Fibroblast of pulmonary artery (primary cell): ENCODE measurements around the gene MRPL9.
"Not testable (repeated sequence)": the region's sequence is repeated elsewhere in the genome, so short reads cannot be mapped to it uniquely, and the experiment has no call there.

ENCODE experiments used
- DNase-seq: peaks from one replicate; pipeline ENCODE4 v3.0.0-alpha.2; 2010; ENCODE audit warnings: low read depth
- H3K4me3 ChIP-seq: replicated peaks from 2 replicates; pipeline ENCODE4 v1.5.1; 2011; ENCODE audit warnings: low read depth, mild to moderate bottlenecking, control low read depth, low read length, moderate library complexity
- TF ChIP-seq, protein P1 (sequence below): IDR thresholded peaks from 2 replicates; pipeline ENCODE4 v1.5.1; 2011; ENCODE audit warnings: mild to moderate bottlenecking, control low read depth, low read length, inconsistent platforms; ENCODE audit errors: missing control alignments

MRPL9 gene

DNA sequence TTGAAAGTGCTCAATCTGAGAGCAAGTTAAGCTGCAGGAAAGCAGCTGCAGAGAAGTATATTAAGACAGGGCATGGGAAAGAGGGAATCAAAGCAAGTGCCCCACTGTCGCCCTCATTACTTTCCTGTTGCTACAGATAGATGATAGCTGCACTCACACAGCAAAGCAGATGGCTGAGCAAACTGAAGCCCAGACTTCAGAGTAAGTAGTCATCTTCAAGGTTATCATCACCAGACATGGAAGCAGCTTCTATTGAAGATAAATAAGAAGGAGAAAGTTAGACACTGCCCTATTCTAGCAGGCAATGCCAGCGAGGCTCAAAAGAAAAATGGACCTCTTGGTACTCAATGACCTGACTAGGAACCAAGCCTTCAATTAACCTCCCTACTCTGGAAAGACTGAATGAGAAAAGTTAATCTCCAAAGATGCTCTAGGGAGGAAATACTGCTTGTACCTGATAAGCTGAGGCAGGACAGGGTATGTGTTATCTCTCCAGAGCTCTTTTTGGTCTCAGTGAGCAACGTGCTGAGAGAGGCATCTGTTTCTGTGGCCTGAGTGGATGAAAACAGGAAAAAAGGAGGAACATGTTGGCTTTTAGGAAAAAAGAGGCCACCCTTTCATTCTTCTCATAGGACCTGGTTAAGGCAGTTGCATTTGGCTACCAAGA lies 11.1 kb upstream of the MRPL9 start:
- H3K4me3 ChIP-seq, result no peak overlapping the region
- DNase-seq, result no peak
- TF ChIP-seq, protein P1, sequence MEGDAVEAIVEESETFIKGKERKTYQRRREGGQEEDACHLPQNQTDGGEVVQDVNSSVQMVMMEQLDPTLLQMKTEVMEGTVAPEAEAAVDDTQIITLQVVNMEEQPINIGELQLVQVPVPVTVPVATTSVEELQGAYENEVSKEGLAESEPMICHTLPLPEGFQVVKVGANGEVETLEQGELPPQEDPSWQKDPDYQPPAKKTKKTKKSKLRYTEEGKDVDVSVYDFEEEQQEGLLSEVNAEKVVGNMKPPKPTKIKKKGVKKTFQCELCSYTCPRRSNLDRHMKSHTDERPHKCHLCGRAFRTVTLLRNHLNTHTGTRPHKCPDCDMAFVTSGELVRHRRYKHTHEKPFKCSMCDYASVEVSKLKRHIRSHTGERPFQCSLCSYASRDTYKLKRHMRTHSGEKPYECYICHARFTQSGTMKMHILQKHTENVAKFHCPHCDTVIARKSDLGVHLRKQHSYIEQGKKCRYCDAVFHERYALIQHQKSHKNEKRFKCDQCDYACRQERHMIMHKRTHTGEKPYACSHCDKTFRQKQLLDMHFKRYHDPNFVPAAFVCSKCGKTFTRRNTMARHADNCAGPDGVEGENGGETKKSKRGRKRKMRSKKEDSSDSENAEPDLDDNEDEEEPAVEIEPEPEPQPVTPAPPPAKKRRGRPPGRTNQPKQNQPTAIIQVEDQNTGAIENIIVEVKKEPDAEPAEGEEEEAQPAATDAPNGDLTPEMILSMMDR, result no peak

DNA sequence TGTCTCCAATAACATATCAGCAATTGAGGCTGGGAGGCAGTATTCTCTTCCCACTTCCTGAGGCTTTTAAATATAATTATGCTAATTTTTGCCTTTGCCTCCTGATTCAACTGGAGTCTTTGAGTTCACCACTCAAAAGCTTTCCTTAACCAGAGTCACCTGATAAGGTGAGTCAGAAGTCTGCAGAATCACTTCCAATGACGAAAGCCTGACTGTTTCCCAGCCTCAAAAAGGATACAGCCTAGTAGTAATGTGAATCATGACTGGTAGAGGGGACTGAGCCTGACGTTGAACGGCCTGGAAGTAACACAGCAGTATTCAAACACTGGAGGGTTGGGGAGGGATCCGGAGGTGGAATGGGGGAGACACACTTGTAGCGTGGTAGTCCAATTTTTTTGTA lies 10.4 kb upstream of the MRPL9 start:
- DNase-seq, result peak; percentile 47
- TF ChIP-seq, protein P1, result no peak

DNA sequence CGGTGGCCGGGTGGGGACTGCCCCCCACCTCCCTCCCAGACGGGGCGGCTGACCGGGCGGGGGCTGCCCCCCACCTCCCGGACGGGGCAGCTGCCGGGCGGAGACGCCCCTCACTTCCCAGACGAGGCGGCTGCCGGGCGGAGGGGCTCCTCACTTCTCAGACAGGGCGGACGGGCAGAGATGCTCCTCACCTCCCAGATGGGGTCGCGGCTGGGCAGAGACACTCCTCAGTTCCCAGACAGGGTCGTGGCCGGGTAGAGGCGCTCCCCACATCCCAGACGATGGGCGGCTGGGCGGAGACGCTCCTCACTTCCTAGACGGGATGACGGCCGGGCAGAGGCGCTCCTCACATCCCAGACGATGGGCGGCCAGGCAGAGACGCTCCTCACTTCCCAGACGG lies 6.0 kb upstream of the MRPL9 start:
- not testable (repeated sequence) for H3K4me3 ChIP-seq, DNase-seq

More for the DNA sequence above, 10.4 kb upstream of the MRPL9 start:
- H3K4me3 ChIP-seq, result no peak overlapping the region

DNA sequence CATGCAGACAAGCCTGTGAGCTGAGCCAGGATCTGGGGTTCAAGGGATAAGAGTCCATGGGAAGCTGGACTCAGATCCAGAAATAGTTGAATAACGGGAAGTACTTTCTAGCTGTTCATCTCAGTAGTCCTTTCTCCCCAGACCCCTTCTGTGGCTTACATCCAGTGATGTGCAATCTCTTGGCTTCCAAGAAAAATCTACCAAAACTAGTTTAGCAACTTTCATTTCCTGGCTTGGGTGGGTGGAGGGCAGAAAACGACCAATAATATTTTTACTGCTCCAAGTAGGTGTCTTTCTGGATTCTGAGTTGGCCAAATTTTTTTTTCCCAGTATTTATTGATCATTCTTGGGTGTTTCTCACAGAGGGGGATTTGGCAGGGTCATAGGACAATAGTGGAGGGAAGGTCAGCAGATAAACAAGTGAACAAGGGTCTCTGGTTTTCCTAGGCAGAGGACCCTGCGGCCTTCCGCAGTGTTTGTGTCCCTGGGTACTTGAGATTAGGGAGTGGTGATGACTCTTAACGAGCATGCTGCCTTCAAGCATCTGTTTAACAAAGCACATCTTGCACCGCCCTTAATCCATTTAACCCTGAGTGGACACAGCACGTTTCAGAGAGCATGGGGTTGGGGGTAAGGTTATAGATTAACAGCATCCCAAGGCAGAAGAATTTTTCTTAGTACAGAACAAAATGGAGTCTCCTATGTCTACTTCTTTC lies 5.2 kb upstream of the MRPL9 start:
- not testable (repeated sequence) for H3K4me3 ChIP-seq, DNase-seq

DNA sequence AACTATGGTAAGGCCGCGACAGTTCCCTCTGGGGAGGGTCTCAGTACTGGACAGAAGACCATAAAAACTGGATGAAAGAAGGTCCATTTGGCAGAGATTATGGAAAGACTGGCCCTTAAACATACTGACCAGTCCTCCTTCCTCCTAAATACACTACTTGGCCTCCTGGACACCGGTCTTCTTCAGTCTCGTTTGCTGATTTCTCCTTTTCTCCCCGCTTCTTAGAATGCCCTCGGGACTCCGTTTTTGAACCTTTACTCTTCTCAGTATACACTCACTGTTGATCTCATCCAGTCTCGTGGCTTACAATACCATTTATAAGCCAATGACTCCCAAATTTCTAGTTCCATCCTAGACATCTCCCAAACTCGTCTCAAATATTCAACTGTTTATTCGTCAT lies 694 bp upstream of the MRPL9 start:
- DNase-seq, result no peak
- TF ChIP-seq, protein P1, result no peak
- H3K4me3 ChIP-seq, result peak overlapping the region; percentile 82

DNA sequence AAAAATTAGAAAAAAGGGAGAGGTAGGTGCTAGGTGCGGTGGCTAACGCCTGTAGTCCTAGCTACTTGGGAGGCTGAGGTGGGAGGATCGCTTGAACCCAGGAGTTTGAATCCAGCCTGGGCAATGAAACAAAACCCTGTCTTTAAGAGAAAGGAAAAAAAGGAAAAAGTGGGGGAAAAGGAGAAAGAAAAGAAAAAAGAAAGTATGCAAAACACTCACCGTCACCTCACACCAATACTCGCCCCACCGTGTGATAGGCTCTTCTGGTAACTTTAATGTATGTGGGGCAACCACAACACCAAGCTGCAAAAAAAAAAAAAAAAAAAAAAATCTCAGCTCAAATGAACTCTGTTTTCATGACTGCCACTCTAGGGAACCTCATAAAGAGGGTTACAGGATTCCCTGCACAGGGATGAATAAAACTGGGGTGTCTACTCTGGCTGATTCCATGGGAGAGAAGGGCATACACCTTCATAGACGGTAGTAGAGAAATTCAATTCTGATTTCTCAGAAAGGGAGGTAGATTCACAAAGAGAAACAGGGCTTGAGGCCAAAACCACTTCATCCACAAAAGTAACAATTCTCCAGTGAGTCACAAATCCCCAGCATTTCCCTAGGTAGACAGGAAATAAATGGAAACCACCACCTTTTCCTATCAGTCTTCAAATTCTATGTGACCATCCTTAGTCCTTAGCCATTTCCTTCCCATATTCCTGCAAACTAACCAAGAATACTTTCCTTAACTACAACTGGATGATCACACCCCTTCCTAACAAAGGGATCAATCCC lies 2.5 kb downstream of the MRPL9 start:
- H3K4me3 ChIP-seq, result no peak overlapping the region
- TF ChIP-seq, protein P1, result no peak
- no peak for DNase-seq

DNA sequence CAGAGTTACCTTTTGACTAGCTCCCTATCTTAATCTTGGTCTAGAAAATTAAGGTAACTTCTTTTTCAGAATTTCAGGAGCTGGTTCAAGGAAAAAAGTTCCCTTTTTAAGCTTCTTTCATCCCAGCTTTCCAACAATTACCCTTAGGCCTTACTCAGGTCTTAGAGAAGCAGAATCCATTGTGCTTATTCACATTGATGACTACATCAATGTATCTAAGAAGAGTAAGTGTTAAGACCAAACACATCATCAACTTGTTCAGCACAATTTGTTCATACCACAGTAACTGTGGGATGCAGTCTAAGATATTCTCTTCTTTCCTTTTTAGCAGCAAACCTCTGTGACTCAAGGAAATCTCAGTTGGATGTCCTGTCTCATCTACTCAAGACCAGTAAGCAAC lies 4.1 kb downstream of the MRPL9 start:
- DNase-seq, result no peak

More for the DNA sequence above, 4.1 kb downstream of the MRPL9 start:
- TF ChIP-seq, protein P1, result no peak
- H3K4me3 ChIP-seq, result no peak overlapping the region
